ENCODE results near the gene TJAP1. TPM values are rescaled to one million over a fixed set of nuclear protein-coding genes. Genes with fewer than 3 reads are reported as not detected.

The TJAP1 gene
- polyA plus RNA-seq, 1 donor from 2014 or later: 11.4 TPM

DNA sequence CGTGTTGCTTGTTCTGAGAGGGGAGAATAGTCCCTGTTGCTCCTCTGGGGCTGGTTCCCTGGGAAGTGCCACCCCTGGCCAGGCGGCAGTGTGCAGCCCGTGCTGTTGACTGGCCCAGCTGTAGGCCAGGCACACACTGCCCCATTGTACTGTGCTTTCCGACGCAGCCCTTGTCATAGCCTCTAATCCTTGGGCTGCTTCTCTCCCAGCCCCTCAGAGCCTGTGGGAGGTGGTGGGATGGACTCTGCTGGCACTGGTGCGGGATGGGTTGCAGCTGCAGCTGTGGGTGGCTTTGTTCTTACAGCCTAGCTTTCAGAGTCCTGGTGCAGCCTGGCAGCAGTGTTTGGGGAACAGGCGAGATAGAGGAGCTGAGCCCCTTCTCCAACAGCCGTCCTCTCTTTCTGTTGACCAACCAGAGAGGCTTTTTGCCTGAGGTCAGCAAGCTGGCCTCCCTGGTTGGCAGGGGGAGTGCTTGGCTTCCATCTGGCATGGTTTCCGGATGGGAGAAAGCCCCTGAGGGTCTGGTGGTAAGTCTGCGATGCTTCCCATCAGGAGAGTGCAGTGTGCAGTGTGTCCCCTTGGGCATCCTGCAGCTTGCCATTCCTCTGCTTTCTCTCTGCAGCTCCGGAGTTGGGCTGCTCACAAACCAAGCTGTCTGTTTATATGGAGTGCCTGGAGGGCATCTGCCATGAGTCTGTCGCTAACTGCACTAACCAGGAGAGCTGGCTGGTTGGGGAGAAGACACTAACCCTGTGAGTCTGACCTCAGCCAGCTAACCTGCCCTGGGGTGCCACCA is 12.1 kb downstream of the TJAP1 start:
- Histone ChIP-seq H3K9ac (ENCODE audit: low read length) (no peak overlapping the region), H3K27ac (ENCODE audit: low read length) (no peak overlapping the region), H3K36me3 (ENCODE audit: insufficient read depth, low read length) (no peaks in the 10 kb centered on the region), H3K79me2 (replicated peaks; ENCODE audit: insufficient read depth, low read length) (no peaks in the 10 kb centered on the region), H3K27me3 (ENCODE audit: insufficient read depth, low read depth, low read length) (no peaks in the 10 kb centered on the region), H3K4me2 (ENCODE audit: low read length) (no peak overlapping the region), H3K4me3 (ENCODE audit: low read length) (no peak overlapping the region), H3K9me2 (ENCODE audit: insufficient read depth, low read length) (no peaks in the 10 kb centered on the region), H4K20me1 (ENCODE audit: insufficient read depth) (no peaks in the 10 kb centered on the region), H3F3A (ENCODE audit: insufficient read depth, low read length, poor library complexity, severe bottlenecking) (no peaks in the 10 kb centered on the region), H3K9me3 (ENCODE audit: low read length) (no peaks in the 10 kb centered on the region), H2AFZ (ENCODE audit: low read depth, low read length) (no peak overlapping the region)
- TF ChIP-seq TAF1 (IDR thresholded peaks at IDR 0.05; ENCODE audit: low read depth): no peak
- TF ChIP-seq, protein P1, sequence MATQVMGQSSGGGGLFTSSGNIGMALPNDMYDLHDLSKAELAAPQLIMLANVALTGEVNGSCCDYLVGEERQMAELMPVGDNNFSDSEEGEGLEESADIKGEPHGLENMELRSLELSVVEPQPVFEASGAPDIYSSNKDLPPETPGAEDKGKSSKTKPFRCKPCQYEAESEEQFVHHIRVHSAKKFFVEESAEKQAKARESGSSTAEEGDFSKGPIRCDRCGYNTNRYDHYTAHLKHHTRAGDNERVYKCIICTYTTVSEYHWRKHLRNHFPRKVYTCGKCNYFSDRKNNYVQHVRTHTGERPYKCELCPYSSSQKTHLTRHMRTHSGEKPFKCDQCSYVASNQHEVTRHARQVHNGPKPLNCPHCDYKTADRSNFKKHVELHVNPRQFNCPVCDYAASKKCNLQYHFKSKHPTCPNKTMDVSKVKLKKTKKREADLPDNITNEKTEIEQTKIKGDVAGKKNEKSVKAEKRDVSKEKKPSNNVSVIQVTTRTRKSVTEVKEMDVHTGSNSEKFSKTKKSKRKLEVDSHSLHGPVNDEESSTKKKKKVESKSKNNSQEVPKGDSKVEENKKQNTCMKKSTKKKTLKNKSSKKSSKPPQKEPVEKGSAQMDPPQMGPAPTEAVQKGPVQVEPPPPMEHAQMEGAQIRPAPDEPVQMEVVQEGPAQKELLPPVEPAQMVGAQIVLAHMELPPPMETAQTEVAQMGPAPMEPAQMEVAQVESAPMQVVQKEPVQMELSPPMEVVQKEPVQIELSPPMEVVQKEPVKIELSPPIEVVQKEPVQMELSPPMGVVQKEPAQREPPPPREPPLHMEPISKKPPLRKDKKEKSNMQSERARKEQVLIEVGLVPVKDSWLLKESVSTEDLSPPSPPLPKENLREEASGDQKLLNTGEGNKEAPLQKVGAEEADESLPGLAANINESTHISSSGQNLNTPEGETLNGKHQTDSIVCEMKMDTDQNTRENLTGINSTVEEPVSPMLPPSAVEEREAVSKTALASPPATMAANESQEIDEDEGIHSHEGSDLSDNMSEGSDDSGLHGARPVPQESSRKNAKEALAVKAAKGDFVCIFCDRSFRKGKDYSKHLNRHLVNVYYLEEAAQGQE (IDR thresholded peaks at IDR 0.05; ENCODE audit: borderline replicate concordance): no peak
- TF ChIP-seq RAD21 (conservative IDR thresholded peaks at IDR 0.05): no peak
- TF ChIP-seq EZH2 (IDR thresholded peaks at IDR 0.05; ENCODE audit: borderline replicate concordance, insufficient read depth, low read length, poor library complexity, severe bottlenecking): no peak
- no peak for TF ChIP-seq MXI1 (conservative IDR thresholded peaks at IDR 0.05; ENCODE audit: poor library complexity, severe bottlenecking)
- TF ChIP-seq EP300 (conservative IDR thresholded peaks at IDR 0.05; ENCODE audit: poor library complexity, severe bottlenecking): no peak
- TF ChIP-seq POLR2AphosphoS5 (IDR thresholded peaks at IDR 0.05): no peak
- TF ChIP-seq, protein P2, sequence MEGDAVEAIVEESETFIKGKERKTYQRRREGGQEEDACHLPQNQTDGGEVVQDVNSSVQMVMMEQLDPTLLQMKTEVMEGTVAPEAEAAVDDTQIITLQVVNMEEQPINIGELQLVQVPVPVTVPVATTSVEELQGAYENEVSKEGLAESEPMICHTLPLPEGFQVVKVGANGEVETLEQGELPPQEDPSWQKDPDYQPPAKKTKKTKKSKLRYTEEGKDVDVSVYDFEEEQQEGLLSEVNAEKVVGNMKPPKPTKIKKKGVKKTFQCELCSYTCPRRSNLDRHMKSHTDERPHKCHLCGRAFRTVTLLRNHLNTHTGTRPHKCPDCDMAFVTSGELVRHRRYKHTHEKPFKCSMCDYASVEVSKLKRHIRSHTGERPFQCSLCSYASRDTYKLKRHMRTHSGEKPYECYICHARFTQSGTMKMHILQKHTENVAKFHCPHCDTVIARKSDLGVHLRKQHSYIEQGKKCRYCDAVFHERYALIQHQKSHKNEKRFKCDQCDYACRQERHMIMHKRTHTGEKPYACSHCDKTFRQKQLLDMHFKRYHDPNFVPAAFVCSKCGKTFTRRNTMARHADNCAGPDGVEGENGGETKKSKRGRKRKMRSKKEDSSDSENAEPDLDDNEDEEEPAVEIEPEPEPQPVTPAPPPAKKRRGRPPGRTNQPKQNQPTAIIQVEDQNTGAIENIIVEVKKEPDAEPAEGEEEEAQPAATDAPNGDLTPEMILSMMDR (IDR thresholded peaks at IDR 0.05; ENCODE audit: poor library complexity, severe bottlenecking): no peak
- TF ChIP-seq SMC3 (conservative IDR thresholded peaks at IDR 0.05; ENCODE audit: poor library complexity): no peak

DNA sequence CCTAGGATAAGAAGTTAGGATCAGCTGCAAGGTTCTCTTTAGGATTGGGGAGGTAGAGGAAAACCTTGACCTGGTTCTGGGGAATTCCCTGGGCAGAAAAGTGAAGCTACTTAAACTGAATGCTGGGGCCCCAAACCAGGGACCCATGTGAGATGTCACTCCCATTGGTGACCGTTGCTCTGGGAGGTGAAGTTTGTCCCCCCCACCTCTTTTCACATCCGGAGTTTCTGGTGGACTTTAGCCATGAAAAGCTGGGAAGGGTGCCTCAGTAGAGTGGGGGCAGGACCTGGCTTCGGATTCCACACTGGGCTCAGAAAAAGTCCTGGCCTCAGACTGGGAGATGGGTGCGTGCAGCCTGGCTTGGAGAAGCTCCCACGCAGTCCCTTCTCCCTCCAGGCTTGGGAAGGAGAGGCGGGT is 13.2 kb downstream of the TJAP1 start:
- Histone ChIP-seq H3K27ac (ENCODE audit: low read length) (no peak overlapping the region), H3K9ac (ENCODE audit: low read length) (no peak overlapping the region), H2AFZ (ENCODE audit: low read depth, low read length) (no peak overlapping the region), H3K36me3 (ENCODE audit: insufficient read depth, low read length) (no peaks in the 10 kb centered on the region), H3K4me2 (ENCODE audit: low read length) (no peak overlapping the region), H3K9me3 (ENCODE audit: low read length) (no peaks in the 10 kb centered on the region), H3K9me2 (ENCODE audit: insufficient read depth, low read length) (no peaks in the 10 kb centered on the region), H3K4me3 (ENCODE audit: low read length) (no peak overlapping the region), H4K20me1 (ENCODE audit: insufficient read depth) (no peaks in the 10 kb centered on the region), H3F3A (ENCODE audit: insufficient read depth, low read length, poor library complexity, severe bottlenecking) (no peaks in the 10 kb centered on the region), H3K27me3 (ENCODE audit: insufficient read depth, low read depth, low read length) (no peaks in the 10 kb centered on the region), H3K79me2 (replicated peaks; ENCODE audit: insufficient read depth, low read length) (no peaks in the 10 kb centered on the region)
- TF ChIP-seq MXI1 (conservative IDR thresholded peaks at IDR 0.05; ENCODE audit: poor library complexity, severe bottlenecking) (no peak), EZH2 (IDR thresholded peaks at IDR 0.05; ENCODE audit: borderline replicate concordance, insufficient read depth, low read length, poor library complexity, severe bottlenecking) (no peak), EP300 (conservative IDR thresholded peaks at IDR 0.05; ENCODE audit: poor library complexity, severe bottlenecking) (no peak), POLR2AphosphoS5 (IDR thresholded peaks at IDR 0.05) (no peak), TAF1 (IDR thresholded peaks at IDR 0.05; ENCODE audit: low read depth) (no peak), SMC3 (conservative IDR thresholded peaks at IDR 0.05; ENCODE audit: poor library complexity) (no peak), RAD21 (conservative IDR thresholded peaks at IDR 0.05) (no peak)
- TF ChIP-seq, protein P2 (IDR thresholded peaks at IDR 0.05; ENCODE audit: poor library complexity, severe bottlenecking): no peak
- TF ChIP-seq, protein P1 (IDR thresholded peaks at IDR 0.05; ENCODE audit: borderline replicate concordance): no peak
